ENCODE data around the gene PAFAH1B2. TPM values are rescaled to one million over a fixed set of nuclear protein-coding genes. Genes with fewer than 3 reads are reported as not detected.

Gene PAFAH1B2
- total and polyA plus RNA-seq, 2 of the 8 experiments (the other 6 are each of a cell fraction or from before 2014, with no cell fraction given): 38.2 to 161 TPM

- Histone ChIP-seq H3K4me1 (replicated peaks in 1 of 4; ENCODE audit: control insufficient read depth in 3 of 4, insufficient read depth in 4 of 4, low read length in 3 of 4) (peaks cover 0 to 11% (median 6%) of the 10 kb centered on the region in 4 experiments; a peak in 5 of 7 replicates), H3K4ac (replicated peaks; ENCODE audit: insufficient read length, low read depth, low read length) (no peak overlapping the region), H3K23ac (ENCODE audit: insufficient read length) (no peak overlapping the region), H4K5ac (ENCODE audit: insufficient read length, low read depth, low read length) (no peak overlapping the region), H3K27me3 (replicated peaks in 1 of 4; ENCODE audit: control insufficient read depth in 3 of 4, extremely low read depth in 1 of 4, insufficient read depth in 3 of 4, low read length in 3 of 4) (no peaks in the 10 kb centered on the region), H2BK120ac (replicated peaks; ENCODE audit: low read depth, low read length) (no peak overlapping the region), H3K14ac (ENCODE audit: insufficient read length) (no peak overlapping the region), H4K91ac (replicated peaks; ENCODE audit: insufficient read length, low read length) (no peak overlapping the region), H4K20me1 (replicated peaks in 1 of 2; ENCODE audit: control insufficient read depth in 1 of 2, insufficient read depth in 2 of 2, low read length in 2 of 2) (peaks cover 9% of the 10 kb centered on the region in 2 experiments), H3K27ac (ENCODE audit: low read depth, low read length) (no peak overlapping the region), H2AFZ (ENCODE audit: low read length) (no peak overlapping the region), H2BK20ac (ENCODE audit: low read length) (no peak overlapping the region), H3K79me1 (ENCODE audit: low read depth, low read length) (peaks cover 2% of the 10 kb centered on the region), H2AK5ac (ENCODE audit: low read depth, low read length) (peak overlapping the region; percentile 82; the same call in 1 of the 2 replicates), H3K36me3 (ENCODE audit: control insufficient read depth in 2 of 4, insufficient read depth in 4 of 4, low read length in 3 of 4) (peaks cover 2 to 40% (median 3%) of the 10 kb centered on the region in 4 experiments; a peak in 6 of 8 replicates), H3K9me3 (ENCODE audit: insufficient read depth in 2 of 2, low read depth in 1 of 2, low read length in 1 of 2) (no peaks in the 10 kb centered on the region), H3K18ac (ENCODE audit: extremely low read depth, low read length) (no peak overlapping the region), H3K9ac (replicated peaks in 1 of 4; ENCODE audit: extremely low read depth in 1 of 4, low read depth in 3 of 4, low read length in 3 of 4) (peak overlapping the region in 3 of 4 experiments; percentile 85 to 86 (median 85); a peak in 6 of 7 replicates), H3K56ac (replicated peaks; ENCODE audit: insufficient read length, low read depth, low read length) (no peak overlapping the region), H3K4me2 (ENCODE audit: insufficient read depth in 1 of 2, low read depth in 2 of 2, low read length in 2 of 2) (peak overlapping the region; percentile 91 to 100), H2BK12ac (ENCODE audit: low read depth, low read length) (no peak overlapping the region), H4K8ac (ENCODE audit: extremely low read depth, insufficient read depth, low read length) (no peak overlapping the region), H3K23me2 (ENCODE audit: low read depth, low read length) (peaks cover 15% of the 10 kb centered on the region), H2BK5ac (ENCODE audit: low read depth, low read length) (0 out of 2 replicates have a peak overlapping the region, but pooled peaks have one; percentile 93), H3K4me3 (ENCODE audit: extremely low read depth in 1 of 4, insufficient read depth in 2 of 4, low read depth in 3 of 4, low read length in 4 of 4) (peak overlapping the region; percentile 88 to 99 (median 92)), H3K79me2 (ENCODE audit: control insufficient read depth in 1 of 2, insufficient read depth in 2 of 2, low read length in 2 of 2) (peaks cover 53 to 59% of the 10 kb centered on the region in 2 experiments), H2BK15ac (ENCODE audit: low read length) (no peak overlapping the region)
- POLR2A ChIA-PET (ENCODE audit: partially characterized antibody): interaction anchor here (0.7 to 4.1 kb wide), 15 partner anchors 10 to 355 kb away, joined by 3 to 30 read pairs (median 5); partner anchors contain the start of genes RNF214 and SIDT2
- CTCF ChIA-PET (ENCODE audit: partially characterized antibody): interaction anchor here (0.7 to 2.7 kb wide), 11 partner anchors 11 to 354 kb away, joined by 3 to 11 read pairs (median 3); partner anchors contain the start of genes APOA5, PCSK7, RNF214 and TAGLN
- TF ChIP-seq, protein P1, sequence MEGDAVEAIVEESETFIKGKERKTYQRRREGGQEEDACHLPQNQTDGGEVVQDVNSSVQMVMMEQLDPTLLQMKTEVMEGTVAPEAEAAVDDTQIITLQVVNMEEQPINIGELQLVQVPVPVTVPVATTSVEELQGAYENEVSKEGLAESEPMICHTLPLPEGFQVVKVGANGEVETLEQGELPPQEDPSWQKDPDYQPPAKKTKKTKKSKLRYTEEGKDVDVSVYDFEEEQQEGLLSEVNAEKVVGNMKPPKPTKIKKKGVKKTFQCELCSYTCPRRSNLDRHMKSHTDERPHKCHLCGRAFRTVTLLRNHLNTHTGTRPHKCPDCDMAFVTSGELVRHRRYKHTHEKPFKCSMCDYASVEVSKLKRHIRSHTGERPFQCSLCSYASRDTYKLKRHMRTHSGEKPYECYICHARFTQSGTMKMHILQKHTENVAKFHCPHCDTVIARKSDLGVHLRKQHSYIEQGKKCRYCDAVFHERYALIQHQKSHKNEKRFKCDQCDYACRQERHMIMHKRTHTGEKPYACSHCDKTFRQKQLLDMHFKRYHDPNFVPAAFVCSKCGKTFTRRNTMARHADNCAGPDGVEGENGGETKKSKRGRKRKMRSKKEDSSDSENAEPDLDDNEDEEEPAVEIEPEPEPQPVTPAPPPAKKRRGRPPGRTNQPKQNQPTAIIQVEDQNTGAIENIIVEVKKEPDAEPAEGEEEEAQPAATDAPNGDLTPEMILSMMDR (IDR thresholded peaks at IDR 0.05; ENCODE audit: control extremely low read depth in 1 of 3, insufficient read depth in 1 of 3, low read depth in 1 of 3, low read length in 3 of 3): peak in 1 of 3 experiments; percentile 36; a peak in 2 of 4 replicates
- no peak for TF ChIP-seq YY1 (IDR thresholded peaks at IDR 0.05; ENCODE audit: low read depth, low read length)
- FAIRE-seq: no peak
- 24% methylated on average over 5 of the region's 5 CpGs; no CpG with 5 or more reads in 1 of the 2 experiments for WGBS, 2 experiments (ENCODE audit: extremely low coverage in 1 of 2, insufficient coverage in 1 of 2, insufficient read length in 1 of 2, insufficient replicate concordance in 2 of 2, low coverage in 1 of 2, low lambda C conversion rate in 2 of 2, missing lambda C conversion rate in 1 of 2)
- DNase-seq (ENCODE audit: low read depth in 1 of 2, low spot score in 2 of 2): no peak
Observed at GRCh38 chr11:117145393-117145761, 1.3 kb downstream of the PAFAH1B2 start.

Data from H1 (cell line).